Measurements from ENCODE around the gene ACKR2. TPM values are rescaled to one million over a fixed set of nuclear protein-coding genes. Genes with fewer than 3 reads are reported as not detected.

Gene ACKR2
- polyA plus RNA-seq, 1 donor from 2014 or later, result not detected

GRCh38 chr3:42905740-42906069 is 96.5 kb downstream of the ACKR2 start:
- Histone ChIP-seq H3K4me3 (ENCODE audit: low read length) (no peak overlapping the region), H3K79me2 (replicated peaks; ENCODE audit: insufficient read depth, low read length) (no peaks in the 10 kb centered on the region), H3F3A (ENCODE audit: insufficient read depth, low read length, poor library complexity, severe bottlenecking) (no peaks in the 10 kb centered on the region), H3K27me3 (ENCODE audit: insufficient read depth, low read depth, low read length) (no peaks in the 10 kb centered on the region), H3K9me2 (ENCODE audit: insufficient read depth, low read length) (no peaks in the 10 kb centered on the region), H3K4me2 (ENCODE audit: low read length) (no peak overlapping the region), H3K9me3 (ENCODE audit: low read length) (no peaks in the 10 kb centered on the region), H3K36me3 (ENCODE audit: insufficient read depth, low read length) (no peaks in the 10 kb centered on the region), H3K9ac (ENCODE audit: low read length) (no peak overlapping the region), H2AFZ (ENCODE audit: low read depth, low read length) (no peak overlapping the region), H3K27ac (ENCODE audit: low read length) (no peak overlapping the region), H4K20me1 (ENCODE audit: insufficient read depth) (no peaks in the 10 kb centered on the region)
- no peak for TF ChIP-seq TAF1 (IDR thresholded peaks at IDR 0.05; ENCODE audit: low read depth)
- no peak for TF ChIP-seq CTCF (IDR thresholded peaks at IDR 0.05; ENCODE audit: poor library complexity, severe bottlenecking)
- TF ChIP-seq POLR2AphosphoS5 (IDR thresholded peaks at IDR 0.05), result no peak
- no peak for TF ChIP-seq REST (IDR thresholded peaks at IDR 0.05; ENCODE audit: borderline replicate concordance)
- no peak for TF ChIP-seq SMC3 (conservative IDR thresholded peaks at IDR 0.05; ENCODE audit: poor library complexity)
- TF ChIP-seq EP300 (conservative IDR thresholded peaks at IDR 0.05; ENCODE audit: poor library complexity, severe bottlenecking), result no peak
- no peak for TF ChIP-seq RAD21 (conservative IDR thresholded peaks at IDR 0.05)

GRCh38 chr3:42906070-42906847 is 97.0 kb downstream of the ACKR2 start, which contains the start of gene ZNF662:
ZNF662 (plus strand) TSS chr3:42906142; CDS start chr3:42908115, 1,973 bp downstream.
- Histone ChIP-seq H2AFZ (ENCODE audit: low read depth, low read length) (no peak within 1 kb of the TSS), H3K4me2 (ENCODE audit: low read length) (no peak within 1 kb of the TSS), H3K9me3 (ENCODE audit: low read length) (no peaks in the 10 kb centered on the region), H3K9ac (ENCODE audit: low read length) (no peak within 1 kb of the TSS), H4K20me1 (ENCODE audit: insufficient read depth) (no peaks in the 10 kb centered on the region), H3K9me2 (ENCODE audit: insufficient read depth, low read length) (no peaks in the 10 kb centered on the region), H3K79me2 (replicated peaks; ENCODE audit: insufficient read depth, low read length) (no peaks in the 10 kb centered on the region), H3F3A (ENCODE audit: insufficient read depth, low read length, poor library complexity, severe bottlenecking) (no peaks in the 10 kb centered on the region), H3K27me3 (ENCODE audit: insufficient read depth, low read depth, low read length) (no peaks in the 10 kb centered on the region), H3K27ac (ENCODE audit: low read length) (no peak within 1 kb of the TSS), H3K36me3 (ENCODE audit: insufficient read depth, low read length) (no peaks in the 10 kb centered on the region), H3K4me3 (ENCODE audit: low read length) (no peak within 1 kb of the TSS)
- TF ChIP-seq TAF1 (IDR thresholded peaks at IDR 0.05; ENCODE audit: low read depth) (no peak), EZH2 (IDR thresholded peaks at IDR 0.05; ENCODE audit: borderline replicate concordance, insufficient read depth, low read length, poor library complexity, severe bottlenecking) (no peak), RAD21 (conservative IDR thresholded peaks at IDR 0.05) (no peak), CTCF (IDR thresholded peaks at IDR 0.05; ENCODE audit: poor library complexity, severe bottlenecking) (no peak), EP300 (conservative IDR thresholded peaks at IDR 0.05; ENCODE audit: poor library complexity, severe bottlenecking) (no peak), SMC3 (conservative IDR thresholded peaks at IDR 0.05; ENCODE audit: poor library complexity) (no peak), REST (IDR thresholded peaks at IDR 0.05; ENCODE audit: borderline replicate concordance) (no peak), POLR2AphosphoS5 (IDR thresholded peaks at IDR 0.05) (no peak), MXI1 (conservative IDR thresholded peaks at IDR 0.05; ENCODE audit: poor library complexity, severe bottlenecking) (no peak)

Measured in neural cell (in vitro differentiated cells).